Endothelial cell of umbilical vein (primary cell): Measurements from ENCODE around the gene MARVELD3. TPM values are rescaled to one million over a fixed set of nuclear protein-coding genes. Genes with fewer than 3 reads are reported as not detected.

Experiments used
- BruUV-seq: library from RNA; stranded (reverse); fragments of 400-500 nt; replicated peaks from 2 replicates; lab custom pipeline; 2021; lab: Mats Ljungman, UMichigan
- CTCF ChIA-PET: fragments of 300-600, 350-600 bp; sonication (Branson Sonifier 250); formaldehyde crosslinking; loops from one replicate; lab custom pipeline; 2021; ENCODE audit warnings: antibody characterized with exemption, inconsistent platforms; lab: Charles Lee
- POLR2A ChIA-PET: fragments of 300-600, 350-600 bp; sonication (Branson Sonifier 250); formaldehyde crosslinking; loops from one replicate; lab custom pipeline; 2021; ENCODE audit warnings: antibody characterized with exemption, inconsistent platforms; lab: Charles Lee
- DNase-seq: peaks from one replicate; pipeline ENCODE4 v3.0.0-alpha.2; 2011; ENCODE audit warnings: low read depth, low spot score
- FAIRE-seq: peaks from 2 replicates; lab custom pipeline; 2011; peaks lifted over from hg19 to GRCh38; lab: Jason Lieb, UNC
- H2AFZ ChIP-seq: 2 replicates; pipeline ENCODE4 v1.6.0; 2012; ENCODE audit warnings: low read depth, low read length, control low read depth, inconsistent platforms
- H3K27ac ChIP-seq: 2 replicates; pipeline ENCODE4 v1.5.1; 2011; ENCODE audit warnings: low read depth, mild to moderate bottlenecking, control low read depth, low read length, moderate library complexity; ENCODE audit not compliant: insufficient read depth
- H3K27me3 ChIP-seq, 2 experiments: 2 replicates each; pipeline versions ENCODE4 v1.6.0 to v1.6.1; 2011; ENCODE audit warnings: low read length in 2 of 2, mixed read lengths in 1 of 2; ENCODE audit not compliant: control insufficient read depth in 2 of 2, insufficient read depth in 2 of 2
- H3K36me3 ChIP-seq, 2 experiments: 2 replicates in 1 of 2; 3 replicates in 1 of 2; pipeline ENCODE4 v1.5.1; 2011; ENCODE audit warnings: low read length in 2 of 2, mild to moderate bottlenecking in 1 of 2, moderate library complexity in 1 of 2; ENCODE audit not compliant: control insufficient read depth in 2 of 2, insufficient read depth in 2 of 2; ENCODE audit errors: extremely low read depth in 1 of 2
- H3K4me1 ChIP-seq: 3 replicates; pipeline ENCODE4 v1.5.1; 2011; ENCODE audit warnings: mild to moderate bottlenecking, low read length; ENCODE audit not compliant: control insufficient read depth, insufficient read depth; ENCODE audit errors: extremely low read depth
- H3K4me2 ChIP-seq: 2 replicates; pipeline ENCODE4 v1.6.1; 2011; ENCODE audit warnings: low read length, control low read depth, mixed read lengths; ENCODE audit not compliant: insufficient read depth
- H3K4me3 ChIP-seq, 3 experiments: fragments of 200-600 bp in 1 of 3; sonication (generic), shearing (Covaris generic) in 1 of 3; replicated peaks in 1 of 3; 2 replicates each; pipeline ENCODE4 v1.5.1; 2011 to 2016; ENCODE audit warnings: control low read depth in 3 of 3, low read length in 3 of 3, mild to moderate bottlenecking in 2 of 3, inconsistent platforms in 1 of 3, low read depth in 1 of 3, moderate library complexity in 1 of 3; ENCODE audit not compliant: insufficient read depth in 1 of 3
- H3K79me2 ChIP-seq: 2 replicates; pipeline ENCODE4 v1.6.0; 2012; ENCODE audit warnings: low read length, inconsistent platforms; ENCODE audit not compliant: control insufficient read depth, insufficient read depth
- H3K9ac ChIP-seq: replicated peaks from 2 replicates; pipeline ENCODE3; 2011; ENCODE audit warnings: low read length, control low read depth; ENCODE audit not compliant: insufficient read depth; ENCODE audit errors: extremely low read depth
- H3K9me1 ChIP-seq: replicated peaks from 3 replicates; pipeline ENCODE4 v1.6.0; 2011; ENCODE audit warnings: mild to moderate bottlenecking, low read length; ENCODE audit not compliant: control insufficient read depth, insufficient read depth; ENCODE audit errors: extremely low read depth
- H3K9me3 ChIP-seq: replicated peaks from 2 replicates; pipeline ENCODE4 v1.5.1; 2012; ENCODE audit warnings: low read length, inconsistent platforms; ENCODE audit not compliant: control insufficient read depth, insufficient read depth
- H4K20me1 ChIP-seq: replicated peaks from 2 replicates; pipeline ENCODE3; 2011; ENCODE audit warnings: mild to moderate bottlenecking, low read length; ENCODE audit not compliant: control insufficient read depth, insufficient read depth; ENCODE audit errors: extremely low read depth
- EZH2 ChIP-seq: IDR thresholded peaks from 2 replicates; pipeline ENCODE4 v1.6.1; 2012; ENCODE audit warnings: borderline replicate concordance, low read depth, mild to moderate bottlenecking, moderate library complexity, low read length, inconsistent platforms; ENCODE audit not compliant: severe bottlenecking
- FOS ChIP-seq: IDR thresholded peaks from 2 replicates; pipeline ENCODE4 v1.6.1; 2011; ENCODE audit warnings: mild to moderate bottlenecking, low read length, moderate library complexity, borderline replicate concordance; ENCODE audit not compliant: insufficient read depth
- GATA2 ChIP-seq: IDR thresholded peaks from 2 replicates; pipeline ENCODE4 v1.7.0; 2011; ENCODE audit warnings: low read depth, mild to moderate bottlenecking, moderate library complexity, mixed read lengths, low read length; ENCODE audit not compliant: insufficient read length, insufficient read depth
- JUN ChIP-seq: IDR thresholded peaks from 2 replicates; pipeline ENCODE4 v1.6.1; 2011; ENCODE audit warnings: borderline replicate concordance, low read depth; ENCODE audit not compliant: insufficient read length, insufficient read depth
- MAX ChIP-seq: IDR thresholded peaks from 2 replicates; pipeline ENCODE4 v1.6.1; 2011; ENCODE audit not compliant: insufficient read depth, insufficient read length
- MYC ChIP-seq: IDR thresholded peaks from one replicate; pipeline ENCODE4 v1.6.1; 2011; ENCODE audit warnings: mild to moderate bottlenecking, low read depth, low read length
- POLR2A ChIP-seq: IDR thresholded peaks from 2 replicates; pipeline ENCODE4 v1.6.1; 2012; ENCODE audit warnings: low read depth, mild to moderate bottlenecking, control low read depth, low read length
- POLR2AphosphoS5 ChIP-seq: IDR thresholded peaks from 2 replicates; pipeline ENCODE4 v1.6.1; 2012; ENCODE audit warnings: low read depth, mild to moderate bottlenecking, control low read depth, low read length, moderate library complexity; ENCODE audit not compliant: insufficient read depth
- dilution Hi-C: fragments of 300-500 bp; cut with MboI; formaldehyde crosslinking; loops from one replicate; pipeline ENCODE4 v1.15.0; 2019; ENCODE audit warnings: low sequenced_read_pairs; ENCODE audit not compliant: extremely low pct_ligation_motif_present
- intact Hi-C: fragments of 100-400 bp; cut with micrococcal nuclease; formaldehyde crosslinking; loops from one replicate; pipeline ENCODE4 v1.10.0; 2022
- polyA plus RNA-seq, 4 experiments: library from polyadenylated mRNA; depleted of rRNA in 3 of 4; stranded (reverse) in 3 of 4; unstranded in 1 of 4; fragments of >200 nt; gene quantifications; 2 replicates each; pipeline versions ENCODE4 v1.2.1 to v1.2.3, GENCODE V29; 2011 to 2012; ENCODE audit warnings: missing spikeins in 1 of 4
- total RNA-seq: library from RNA; stranded (reverse); gene quantifications from 2 replicates; pipeline ENCODE4 v1.2.3, GENCODE V29; 2021
- TF ChIP-seq, protein P1 (sequence below), 2 donors: IDR thresholded peaks; 1 replicate in 1 of 2; 2 replicates in 1 of 2; pipeline ENCODE4 v1.5.1; 2011; ENCODE audit warnings: low read length in 2 of 2, mild to moderate bottlenecking in 2 of 2, moderate library complexity in 2 of 2, control low read depth in 1 of 2, inconsistent platforms in 1 of 2, low read depth in 1 of 2; ENCODE audit not compliant: insufficient read depth in 1 of 2; ENCODE audit errors: extremely low read depth in 1 of 2

Gene MARVELD3
- total and polyA plus RNA-seq, 2 donors (not counting 3 experiments of a cell fraction or from before 2014, with no cell fraction given): not detected

DNA sequence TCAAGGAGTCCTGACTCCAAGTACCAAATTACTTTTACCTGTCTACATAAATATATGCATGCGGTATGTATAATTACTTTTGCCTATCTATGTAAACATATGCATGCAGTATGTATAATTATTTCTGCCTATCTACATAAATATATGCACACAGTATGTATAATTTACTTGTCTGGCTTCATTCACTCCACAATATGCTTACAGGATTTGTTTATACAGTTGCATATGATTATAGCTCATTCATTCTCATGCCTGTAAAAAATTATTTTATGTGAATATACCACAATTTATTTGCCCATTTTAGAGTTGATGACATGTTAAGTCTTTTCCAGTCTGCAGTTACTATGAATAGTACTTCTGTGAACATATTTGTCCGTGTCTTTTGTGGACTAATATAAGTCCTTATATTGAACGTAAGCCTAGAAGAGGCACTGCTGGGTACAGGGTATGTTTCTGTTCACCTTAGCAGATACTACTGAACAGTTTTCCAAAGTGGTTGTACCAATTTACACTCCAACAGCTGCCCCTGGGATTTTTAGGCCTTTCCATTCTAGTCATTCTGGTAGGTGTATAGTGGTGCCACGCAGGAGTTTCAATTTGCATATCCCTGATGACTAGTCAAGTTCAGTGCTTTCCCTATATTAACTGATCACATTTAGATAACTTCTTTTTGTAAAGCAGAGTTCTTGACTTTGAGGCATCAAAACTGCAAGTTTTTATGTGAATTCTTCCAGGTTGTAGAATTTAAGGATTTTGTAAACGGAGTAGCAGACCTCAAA lies 47.0 kb downstream of the MARVELD3 start:
- no peaks in the 10 kb centered on the region for H3K9me1 ChIP-seq
- intact Hi-C loops (no loop called here), dilution Hi-C loops (no loop called here)
- peaks cover 8 to 13% of the 10 kb centered on the region in 2 experiments for H3K36me3 ChIP-seq
- TF ChIP-seq MAX (no peak), MYC (no peak), FOS (no peak), POLR2AphosphoS5 (no peak), POLR2A (no peak), EZH2 (no peak), JUN (no peak), GATA2 (no peak)
- TF ChIP-seq, protein P1, sequence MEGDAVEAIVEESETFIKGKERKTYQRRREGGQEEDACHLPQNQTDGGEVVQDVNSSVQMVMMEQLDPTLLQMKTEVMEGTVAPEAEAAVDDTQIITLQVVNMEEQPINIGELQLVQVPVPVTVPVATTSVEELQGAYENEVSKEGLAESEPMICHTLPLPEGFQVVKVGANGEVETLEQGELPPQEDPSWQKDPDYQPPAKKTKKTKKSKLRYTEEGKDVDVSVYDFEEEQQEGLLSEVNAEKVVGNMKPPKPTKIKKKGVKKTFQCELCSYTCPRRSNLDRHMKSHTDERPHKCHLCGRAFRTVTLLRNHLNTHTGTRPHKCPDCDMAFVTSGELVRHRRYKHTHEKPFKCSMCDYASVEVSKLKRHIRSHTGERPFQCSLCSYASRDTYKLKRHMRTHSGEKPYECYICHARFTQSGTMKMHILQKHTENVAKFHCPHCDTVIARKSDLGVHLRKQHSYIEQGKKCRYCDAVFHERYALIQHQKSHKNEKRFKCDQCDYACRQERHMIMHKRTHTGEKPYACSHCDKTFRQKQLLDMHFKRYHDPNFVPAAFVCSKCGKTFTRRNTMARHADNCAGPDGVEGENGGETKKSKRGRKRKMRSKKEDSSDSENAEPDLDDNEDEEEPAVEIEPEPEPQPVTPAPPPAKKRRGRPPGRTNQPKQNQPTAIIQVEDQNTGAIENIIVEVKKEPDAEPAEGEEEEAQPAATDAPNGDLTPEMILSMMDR (IDR thresholded peaks at IDR 0.05; ENCODE audit: extremely low read depth in 1 of 2, insufficient read depth in 1 of 2, low read depth in 1 of 2, low read length in 2 of 2): no peak
- no peaks in the 10 kb centered on the region for H4K20me1 ChIP-seq
- DNase-seq (no peak), FAIRE-seq (no peak)
- H3K79me2 ChIP-seq: no peaks in the 10 kb centered on the region
- no TSS peak for BruUV-seq
- no peaks in the 10 kb centered on the region for H3K27me3 ChIP-seq
- no peak overlapping the region for H3K4me2 ChIP-seq
- H3K9me3 ChIP-seq: no peaks in the 10 kb centered on the region
- H3K4me1 ChIP-seq: no peaks in the 10 kb centered on the region
- no peak overlapping the region for H3K4me3 ChIP-seq
- no peak overlapping the region for H2AFZ ChIP-seq
- no peak overlapping the region for H3K9ac ChIP-seq
- H3K27ac ChIP-seq: no peak overlapping the region
- CTCF ChIA-PET: interaction anchor here (1.0 kb wide), 1 partner anchor 216 kb away, joined by 3 read pairs; no protein-coding TSS in a partner anchor
- POLR2A ChIA-PET: no interaction called here
